HUES48 (cell line): Measurements from ENCODE around the gene UBFD1.

Experiments
- H3K27ac ChIP-seq: one replicate; pipeline ENCODE4 v1.7.0; 2013; ENCODE audit warnings: low read depth, low read length, inconsistent platforms
- H3K27me3 ChIP-seq: 2 replicates; pipeline ENCODE4 v1.6.1; 2013; ENCODE audit warnings: mild to moderate bottlenecking, low read length; ENCODE audit not compliant: control insufficient read depth, insufficient read depth
- H3K36me3 ChIP-seq: 2 replicates; pipeline ENCODE4 v1.6.1; 2013; ENCODE audit warnings: low read length; ENCODE audit not compliant: control insufficient read depth, insufficient read depth
- H3K4me1 ChIP-seq: 2 replicates; pipeline ENCODE4 v1.6.1; 2013; ENCODE audit warnings: mild to moderate bottlenecking, low read length; ENCODE audit not compliant: control insufficient read depth, insufficient read depth
- H3K4me3 ChIP-seq: 2 replicates; pipeline ENCODE4 v1.5.1; 2013; ENCODE audit warnings: mild to moderate bottlenecking, low read depth, low read length
- H3K9ac ChIP-seq: 2 replicates; pipeline ENCODE4 v1.6.1; 2013; ENCODE audit warnings: mild to moderate bottlenecking, low read depth, low read length, moderate library complexity
- H3K9me3 ChIP-seq: 2 replicates; pipeline ENCODE4 v1.6.1; 2013; ENCODE audit warnings: low read length; ENCODE audit not compliant: control insufficient read depth, insufficient read depth

Gene UBFD1

DNA sequence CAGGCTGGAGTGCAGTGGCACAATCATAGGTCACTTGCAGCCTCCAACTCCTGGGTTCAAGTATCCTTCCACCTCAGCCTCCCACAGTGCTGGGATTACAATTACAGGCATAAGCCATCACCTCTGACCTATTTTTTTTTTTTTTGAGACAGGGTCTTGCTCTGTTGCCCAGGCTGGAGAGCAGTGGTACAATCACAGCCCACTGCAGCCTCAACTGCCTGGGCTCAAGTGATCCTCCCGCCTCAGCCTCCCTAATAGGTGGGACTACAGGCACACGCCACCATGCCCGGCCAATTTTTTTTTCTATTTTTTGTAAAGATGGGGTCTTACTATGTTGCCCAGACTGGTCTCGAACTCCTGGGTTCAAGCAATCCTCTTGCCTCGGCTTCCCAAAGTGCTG is 41.6 kb upstream of the UBFD1 start:
- no peaks in the 10 kb centered on the region for H3K4me1 ChIP-seq
- H3K9ac ChIP-seq: no peak overlapping the region
- H3K9me3 ChIP-seq: no peaks in the 10 kb centered on the region
- no peak overlapping the region for H3K4me3 ChIP-seq
- peaks cover 31% of the 10 kb centered on the region for H3K36me3 ChIP-seq
- H3K27me3 ChIP-seq: no peaks in the 10 kb centered on the region
- no peak overlapping the region for H3K27ac ChIP-seq

- H3K9me3 ChIP-seq: no peaks in the 10 kb centered on the region
- peaks cover 37% of the 10 kb centered on the region for H3K36me3 ChIP-seq
- H3K27me3 ChIP-seq: no peaks in the 10 kb centered on the region
- no peak overlapping the region for H3K4me3 ChIP-seq
- no peak overlapping the region for H3K9ac ChIP-seq
- H3K4me1 ChIP-seq: no peaks in the 10 kb centered on the region
- H3K27ac ChIP-seq: no peak overlapping the region
Observed at GRCh38 chr16:23516366-23517137, 41.0 kb upstream of the UBFD1 start.

GRCh38 chr16:23518435-23518891 is 39.1 kb upstream of the UBFD1 start:
- no peak overlapping the region for H3K4me3 ChIP-seq
- no peak overlapping the region for H3K9ac ChIP-seq
- no peak overlapping the region for H3K27ac ChIP-seq
- H3K27me3 ChIP-seq: no peaks in the 10 kb centered on the region
- H3K36me3 ChIP-seq: peaks cover 57% of the 10 kb centered on the region
- no peaks in the 10 kb centered on the region for H3K9me3 ChIP-seq
- no peaks in the 10 kb centered on the region for H3K4me1 ChIP-seq

DNA sequence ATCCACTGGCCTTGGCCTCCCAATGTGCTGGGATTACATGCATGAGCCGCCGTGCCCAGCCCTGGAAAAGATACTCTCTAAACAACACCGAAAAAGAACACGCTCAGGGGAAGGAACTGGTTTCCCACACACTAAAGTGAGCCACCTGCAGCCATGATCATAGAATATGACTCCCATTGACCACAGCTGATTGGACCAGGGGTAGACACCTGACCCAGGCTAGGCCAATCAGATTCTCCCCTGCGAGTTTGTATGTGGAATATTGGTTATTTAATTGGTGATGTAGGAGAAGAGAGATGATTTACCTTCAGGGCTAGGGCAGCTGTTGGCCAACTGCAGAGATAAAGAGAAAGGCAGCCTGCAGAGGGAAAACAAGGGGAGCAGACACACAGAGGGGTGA is 38.2 kb upstream of the UBFD1 start:
- Histone ChIP-seq H3K9me3 (no peaks in the 10 kb centered on the region), H3K36me3 (peaks cover 63% of the 10 kb centered on the region), H3K9ac (no peak overlapping the region), H3K27ac (no peak overlapping the region), H3K27me3 (no peaks in the 10 kb centered on the region), H3K4me1 (no peaks in the 10 kb centered on the region), H3K4me3 (no peak overlapping the region)

DNA sequence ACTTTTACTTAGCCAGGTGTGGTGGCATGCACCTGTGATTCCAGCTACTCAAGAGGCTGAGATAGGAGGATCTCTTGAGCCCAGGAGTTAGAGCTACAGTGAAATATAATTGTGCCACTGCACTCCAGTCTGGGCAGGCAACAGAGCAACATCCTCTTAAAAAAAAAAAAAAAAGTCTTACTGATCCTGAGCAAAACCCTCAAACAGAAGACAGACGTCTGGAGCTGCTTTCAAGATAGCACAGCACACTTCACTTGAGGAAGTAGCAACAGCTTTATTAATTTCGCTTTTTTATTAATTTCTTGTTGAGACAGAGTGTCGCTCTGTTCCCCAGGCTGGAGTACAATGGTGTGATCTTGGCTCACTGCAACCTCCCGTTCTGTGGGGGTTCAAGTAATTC is 37.0 kb upstream of the UBFD1 start:
- peaks cover 67% of the 10 kb centered on the region for H3K36me3 ChIP-seq
- no peaks in the 10 kb centered on the region for H3K9me3 ChIP-seq
- no peak overlapping the region for H3K9ac ChIP-seq
- H3K27me3 ChIP-seq: no peaks in the 10 kb centered on the region
- H3K4me1 ChIP-seq: no peaks in the 10 kb centered on the region
- no peak overlapping the region for H3K4me3 ChIP-seq
- no peak overlapping the region for H3K27ac ChIP-seq

DNA sequence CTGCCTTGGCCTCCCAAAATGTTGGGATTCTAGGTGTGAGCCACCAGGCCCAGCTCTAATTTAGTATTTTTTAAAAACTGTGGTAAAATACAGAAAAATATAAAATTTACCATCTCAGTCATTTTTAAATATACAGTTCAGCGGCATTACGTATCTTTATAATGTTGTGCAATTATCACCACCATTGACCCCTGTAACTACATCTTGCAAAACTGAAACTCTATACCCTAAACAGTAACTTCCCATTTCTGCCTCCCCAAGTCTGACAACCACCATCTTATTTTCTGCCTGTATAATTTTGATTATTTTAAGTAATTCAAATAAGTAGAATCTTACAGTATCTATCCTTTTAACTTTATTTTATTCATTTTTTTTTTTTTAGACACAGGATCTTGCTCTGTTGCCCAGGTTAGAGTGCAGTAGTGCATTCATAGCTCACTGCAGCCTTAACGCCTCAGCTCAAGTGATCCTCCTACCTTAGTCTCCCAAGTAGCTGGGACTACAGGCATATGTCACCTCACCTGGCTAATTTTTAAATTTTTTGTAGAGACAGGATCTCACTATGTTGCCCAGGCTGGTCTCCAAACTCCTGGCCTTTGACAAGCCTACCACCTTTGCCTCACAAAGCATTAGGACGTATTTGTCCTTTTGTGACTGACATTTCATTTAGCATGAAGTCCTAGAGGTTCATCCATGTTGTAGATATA is 36.3 kb upstream of the UBFD1 start:
- no peak overlapping the region for H3K9ac ChIP-seq
- H3K36me3 ChIP-seq: peaks cover 67% of the 10 kb centered on the region
- no peaks in the 10 kb centered on the region for H3K9me3 ChIP-seq
- no peaks in the 10 kb centered on the region for H3K27me3 ChIP-seq
- no peak overlapping the region for H3K4me3 ChIP-seq
- no peaks in the 10 kb centered on the region for H3K4me1 ChIP-seq
- no peak overlapping the region for H3K27ac ChIP-seq

DNA sequence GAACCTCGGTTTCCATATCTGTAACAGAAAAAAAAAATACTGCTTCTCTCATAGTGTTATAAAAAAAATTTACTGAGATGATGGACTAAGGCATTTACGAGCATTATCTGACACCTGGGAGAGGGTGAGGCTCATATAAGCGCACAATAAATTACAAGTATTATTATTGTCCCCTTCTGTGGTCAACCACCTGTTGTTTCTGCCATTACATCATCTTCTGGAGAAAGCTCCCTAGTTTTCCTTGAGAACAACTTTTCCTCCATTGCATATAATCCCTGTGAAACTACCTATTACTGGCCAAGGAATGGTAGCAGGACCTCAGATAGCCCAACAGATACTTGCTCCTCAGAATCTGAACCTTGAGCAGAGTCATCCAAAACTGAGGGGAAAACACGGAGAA is 35.6 kb upstream of the UBFD1 start:
- H3K27ac ChIP-seq: no peak overlapping the region
- no peak overlapping the region for H3K4me3 ChIP-seq
- peaks cover 69% of the 10 kb centered on the region for H3K36me3 ChIP-seq
- no peaks in the 10 kb centered on the region for H3K27me3 ChIP-seq
- H3K9ac ChIP-seq: no peak overlapping the region
- no peaks in the 10 kb centered on the region for H3K9me3 ChIP-seq
- H3K4me1 ChIP-seq: no peaks in the 10 kb centered on the region

DNA sequence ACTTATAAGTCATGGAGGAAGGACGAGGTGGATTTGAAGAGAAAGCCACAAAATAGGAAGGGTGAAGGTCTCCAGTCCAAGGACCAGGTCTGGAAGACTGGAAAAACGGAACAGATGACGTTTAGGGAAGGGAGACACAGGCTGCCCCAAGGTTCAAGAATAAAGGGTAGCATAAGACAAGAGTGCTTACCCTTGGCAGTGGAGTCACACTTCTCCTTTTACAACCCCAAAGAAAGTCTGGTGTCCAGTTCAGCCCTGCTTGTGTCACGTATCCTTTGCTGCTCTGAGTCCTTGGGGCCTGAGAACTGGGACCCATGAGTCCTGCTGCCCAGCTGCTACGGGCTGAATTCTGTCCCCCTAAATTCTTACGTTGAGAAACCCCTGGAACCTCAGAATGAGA is 34.2 kb upstream of the UBFD1 start:
- Histone ChIP-seq H3K27me3 (no peaks in the 10 kb centered on the region), H3K9me3 (no peaks in the 10 kb centered on the region), H3K36me3 (peaks cover 80% of the 10 kb centered on the region), H3K4me1 (no peaks in the 10 kb centered on the region), H3K9ac (no peak overlapping the region), H3K27ac (no peak overlapping the region), H3K4me3 (no peak overlapping the region)

GRCh38 chr16:23523876-23524385 is 33.6 kb upstream of the UBFD1 start:
- Histone ChIP-seq H3K9me3 (no peaks in the 10 kb centered on the region), H3K27me3 (no peaks in the 10 kb centered on the region), H3K9ac (no peak overlapping the region), H3K27ac (no peak overlapping the region), H3K4me3 (no peak overlapping the region), H3K36me3 (peaks cover 82% of the 10 kb centered on the region), H3K4me1 (no peaks in the 10 kb centered on the region)

GRCh38 chr16:23524886-23525285 is 32.6 kb upstream of the UBFD1 start:
- H3K4me3 ChIP-seq: no peak overlapping the region
- H3K36me3 ChIP-seq: peaks cover 83% of the 10 kb centered on the region
- no peaks in the 10 kb centered on the region for H3K27me3 ChIP-seq
- no peaks in the 10 kb centered on the region for H3K9me3 ChIP-seq
- no peak overlapping the region for H3K9ac ChIP-seq
- H3K27ac ChIP-seq: no peak overlapping the region
- H3K4me1 ChIP-seq: no peaks in the 10 kb centered on the region

- Histone ChIP-seq H3K27me3 (no peaks in the 10 kb centered on the region), H3K4me3 (no peak overlapping the region), H3K9ac (no peak overlapping the region), H3K36me3 (peaks cover 79% of the 10 kb centered on the region), H3K9me3 (no peaks in the 10 kb centered on the region), H3K4me1 (no peaks in the 10 kb centered on the region), H3K27ac (no peak overlapping the region)
Observed at GRCh38 chr16:23527961-23528643, 29.4 kb upstream of the UBFD1 start.
